Tibial nerve (tissue), 4 donors: ENCODE results near the gene CLTCL1.

Experiments used
- CTCF ChIP-seq, 5 experiments: fragments of 200-600 bp in 3 of 5; fragments of 450-650 bp in 2 of 5; sonication (generic) in 3 of 5; IDR thresholded peaks; one replicate each; pipeline ENCODE4 v1.5.1; 2016 to 2019; ENCODE audit warnings: antibody characterized with exemption in 5 of 5, mild to moderate bottlenecking in 3 of 5, moderate library complexity in 2 of 5
- EP300 ChIP-seq, 2 donors: sonication (generic); formaldehyde crosslinking; IDR thresholded peaks; one replicate each; pipeline ENCODE4 v1.6.1; 2017; ENCODE audit warnings: antibody characterized with exemption in 2 of 2, mild to moderate bottlenecking in 1 of 2
- POLR2A ChIP-seq, 2 donors: fragments of 450-650 bp; IDR thresholded peaks; one replicate each; pipeline ENCODE4 v1.6.1; 2017; ENCODE audit warnings: antibody characterized with exemption in 2 of 2, mild to moderate bottlenecking in 2 of 2, moderate library complexity in 2 of 2

DNA sequence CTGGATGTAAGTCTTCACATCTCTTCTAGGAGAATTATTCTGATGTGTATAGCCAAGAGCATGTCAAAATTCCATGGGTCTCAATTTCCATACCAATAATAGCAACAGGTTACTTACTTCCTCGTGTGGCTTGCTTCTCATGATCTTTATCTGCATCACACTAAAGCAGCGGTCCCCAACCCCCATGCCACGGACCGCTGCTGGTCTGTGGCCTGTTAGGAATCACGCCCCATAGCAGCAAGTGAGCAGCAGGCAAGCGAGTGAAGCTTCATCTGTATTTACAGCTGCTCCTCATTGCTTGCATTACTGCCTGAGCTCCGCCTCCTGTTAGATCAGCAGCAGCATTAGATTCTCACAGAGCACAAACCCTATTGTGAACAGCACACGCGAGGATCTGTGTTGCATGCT, 84.1 kb downstream of the CLTCL1 start:
- TF ChIP-seq POLR2A (IDR thresholded peaks at IDR 0.05) (no peak), CTCF (IDR thresholded peaks at IDR 0.05) (no peak), EP300 (IDR thresholded peaks at IDR 0.05) (no peak)
